ENCODE results near the gene HAX1.
"Not testable (repeated sequence)": the region's sequence is repeated elsewhere in the genome, so short reads cannot be mapped to it uniquely, and the experiment has no call there.

Gene HAX1
- total RNA-seq = 56.3 to 74.7 (median 70.4) reads per million in 4 donors

GRCh38 chr1:154272217-154272998 is at the start of gene HAX1:
Gene HAX1 (plus strand): TSS chr1:154272629. CDS start chr1:154272724, 95 bp downstream.
- peak; percentile 88 to 99 (median 94) for DNase-seq

- DNase-seq = no peak
Observed at GRCh38 chr1:154222918-154223317, 49.5 kb upstream of the HAX1 start.

GRCh38 chr1:154223621-154224020 is 48.8 kb upstream of the HAX1 start:
- no peak for DNase-seq

GRCh38 chr1:154225370-154225769 is 47.1 kb upstream of the HAX1 start:
- no peak for DNase-seq

- DNase-seq = not testable (repeated sequence)
Observed at GRCh38 chr1:154231112-154231511, 41.3 kb upstream of the HAX1 start.

- not testable (repeated sequence) for DNase-seq
Observed at GRCh38 chr1:154233127-154233526, 39.3 kb upstream of the HAX1 start.

- no peak for DNase-seq
Observed at GRCh38 chr1:154236855-154237254, 35.6 kb upstream of the HAX1 start.

GRCh38 chr1:154237435-154237834 is 35.0 kb upstream of the HAX1 start:
- DNase-seq = no peak

GRCh38 chr1:154237880-154238506 is 34.4 kb upstream of the HAX1 start:
- no peak for DNase-seq

- no peak for DNase-seq
Observed at GRCh38 chr1:154239491-154239890, 32.9 kb upstream of the HAX1 start.

GRCh38 chr1:154240294-154240833 is 32.1 kb upstream of the HAX1 start:
- no peak for DNase-seq

GRCh38 chr1:154241703-154242351 is 30.6 kb upstream of the HAX1 start:
- DNase-seq = no peak

- DNase-seq = no peak
Observed at GRCh38 chr1:154253671-154254070, 18.8 kb upstream of the HAX1 start.

GRCh38 chr1:154256686-154257085 is 15.7 kb upstream of the HAX1 start:
- no peak for DNase-seq

- no peak for DNase-seq
Observed at GRCh38 chr1:154258784-154259183, 13.6 kb upstream of the HAX1 start.

GRCh38 chr1:154260127-154260526 is 12.3 kb upstream of the HAX1 start:
- DNase-seq = no peak

- no peak for DNase-seq
Observed at GRCh38 chr1:154263465-154264332, 8.7 kb upstream of the HAX1 start.

- DNase-seq = no peak
Observed at GRCh38 chr1:154264454-154264853, 8.0 kb upstream of the HAX1 start.

- peak in 2 of 5 donors; percentile 14 to 47 for DNase-seq
Observed at GRCh38 chr1:154265586-154265985, 6.8 kb upstream of the HAX1 start.

GRCh38 chr1:154270833-154271232 is 1.6 kb upstream of the HAX1 start:
- DNase-seq = peak in 1 of 5 donors; percentile 20

GRCh38 chr1:154272999-154273563 is 652 bp downstream of the HAX1 start:
- no peak for DNase-seq

GRCh38 chr1:154276797-154277196 is 4.4 kb downstream of the HAX1 start:
- DNase-seq = peak in 2 of 5 donors; percentile 13 to 17

Data from T-helper 1 cell (primary cell).